ENCODE measurements around the gene FKBP1A.
"Not testable (repeated sequence)": the region's sequence is repeated elsewhere in the genome, so short reads cannot be mapped to it uniquely, and the experiment has no call there.

GRCh38 chr20:1399678-1400366 lies 7.0 kb upstream of the FKBP1A start:
- TF ChIP-seq CTCF, POLR2A, POLR2AphosphoS5 (IDR thresholded peaks at IDR 0.05): not testable (repeated sequence)
